H1 (cell line): ENCODE data around the gene CRX. TPM values are rescaled to one million over a fixed set of nuclear protein-coding genes. Genes with fewer than 3 reads are reported as not detected.

ENCODE experiments used
- CTCF ChIA-PET: fragments of 300-600 bp; sonication (Branson Sonifier 250); formaldehyde crosslinking; loops from one replicate; lab custom pipeline; 2021; ENCODE audit not compliant: partially characterized antibody; lab: Charles Lee
- POLR2A ChIA-PET: fragments of 300-600 bp; sonication (Branson Sonifier 250); formaldehyde crosslinking; loops from one replicate; lab custom pipeline; 2021; ENCODE audit warnings: inconsistent platforms; ENCODE audit not compliant: partially characterized antibody; lab: Charles Lee
- DNase-seq, 2 experiments: peaks; one replicate each; pipeline versions ENCODE4 v3.0.0 to v3.0.0-alpha.2; 2010 to 2022; ENCODE audit warnings: low spot score in 2 of 2, low read depth in 1 of 2, mixed read lengths in 1 of 2
- FAIRE-seq: peaks from 2 replicates; lab custom pipeline; 2011; peaks lifted over from hg19 to GRCh38; lab: Jason Lieb, UNC
- H2AFZ ChIP-seq: 2 replicates; pipeline ENCODE4 v1.8.1; 2012; ENCODE audit warnings: low read length, inconsistent platforms
- H2AK5ac ChIP-seq: 2 replicates; pipeline ENCODE4 v1.6.1; 2013; ENCODE audit warnings: low read depth, low read length
- H2BK120ac ChIP-seq: replicated peaks from 2 replicates; pipeline ENCODE3; 2013; ENCODE audit warnings: low read depth, low read length, inconsistent platforms
- H2BK12ac ChIP-seq: 2 replicates; pipeline ENCODE4 v1.6.1; 2013; ENCODE audit warnings: low read depth, low read length
- H2BK15ac ChIP-seq: 2 replicates; pipeline ENCODE4 v1.6.1; 2013; ENCODE audit warnings: low read length
- H2BK20ac ChIP-seq: 2 replicates; pipeline ENCODE4 v1.6.1; 2013; ENCODE audit warnings: low read length
- H2BK5ac ChIP-seq: 2 replicates; pipeline ENCODE4 v1.6.1; 2013; ENCODE audit warnings: low read depth, low read length
- H3K14ac ChIP-seq: 2 replicates; pipeline ENCODE4 v1.6.1; 2013; ENCODE audit warnings: inconsistent platforms; ENCODE audit not compliant: insufficient read length
- H3K18ac ChIP-seq: 2 replicates; pipeline ENCODE4 v1.6.1; 2013; ENCODE audit warnings: low read length; ENCODE audit errors: extremely low read depth
- H3K23ac ChIP-seq: 2 replicates; pipeline ENCODE4 v1.6.1; 2013; ENCODE audit warnings: inconsistent platforms; ENCODE audit not compliant: insufficient read length
- H3K23me2 ChIP-seq: 2 replicates; pipeline ENCODE4 v1.6.1; 2013; ENCODE audit warnings: low read depth, low read length
- H3K27ac ChIP-seq: 2 replicates; pipeline ENCODE4 v1.6.1; 2011; ENCODE audit warnings: low read depth, low read length, inconsistent platforms
- H3K27me3 ChIP-seq, 4 experiments: replicated peaks in 1 of 4; 1 replicate in 1 of 4; 2 replicates in 3 of 4; pipeline versions ENCODE4 v1.6.1 to v1.8.1; 2011 to 2013; ENCODE audit warnings: low read length in 3 of 4, mild to moderate bottlenecking in 3 of 4, inconsistent platforms in 2 of 4, mixed read lengths in 2 of 4, moderate library complexity in 1 of 4; ENCODE audit not compliant: control insufficient read depth in 3 of 4, insufficient read depth in 3 of 4; ENCODE audit errors: extremely low read depth in 1 of 4
- H3K36me3 ChIP-seq, 4 experiments: 2 replicates each; pipeline versions ENCODE4 v1.6.1 to v1.8.1; 2011 to 2013; ENCODE audit warnings: mild to moderate bottlenecking in 4 of 4, low read length in 3 of 4, moderate library complexity in 2 of 4, control low read depth in 1 of 4, inconsistent platforms in 1 of 4; ENCODE audit not compliant: insufficient read depth in 4 of 4, control insufficient read depth in 2 of 4
- H3K4ac ChIP-seq: replicated peaks from 2 replicates; pipeline ENCODE3; 2013; ENCODE audit warnings: low read length, low read depth, mixed read lengths, inconsistent platforms; ENCODE audit not compliant: insufficient read length
- H3K4me1 ChIP-seq, 4 experiments: replicated peaks in 1 of 4; 1 replicate in 1 of 4; 2 replicates in 3 of 4; pipeline versions ENCODE4 v1.6.1 to v1.8.1; 2011 to 2013; ENCODE audit warnings: low read length in 3 of 4, inconsistent platforms in 2 of 4, mixed read lengths in 1 of 4; ENCODE audit not compliant: insufficient read depth in 4 of 4, control insufficient read depth in 3 of 4
- H3K4me2 ChIP-seq, 2 experiments: 2 replicates each; pipeline versions ENCODE4 v1.6.1 to v1.8.1; 2011 to 2013; ENCODE audit warnings: low read depth in 2 of 2, low read length in 2 of 2, control low read depth in 1 of 2, inconsistent platforms in 1 of 2, mild to moderate bottlenecking in 1 of 2; ENCODE audit not compliant: insufficient read depth in 1 of 2
- H3K4me3 ChIP-seq, 4 experiments: fragments of 200-600, 300-600 bp in 1 of 4; sonication (generic), shearing (Covaris generic), sonication (Bioruptor Twin) in 1 of 4; 2 replicates each; pipeline versions ENCODE4 v1.5.1 to v1.8.1; 2011 to 2016; ENCODE audit warnings: low read length in 4 of 4, low read depth in 3 of 4, control low read depth in 2 of 4, inconsistent platforms in 2 of 4, mild to moderate bottlenecking in 2 of 4, mixed read lengths in 1 of 4, moderate library complexity in 1 of 4; ENCODE audit not compliant: insufficient read depth in 2 of 4; ENCODE audit errors: extremely low read depth in 1 of 4
- H3K56ac ChIP-seq: replicated peaks from 2 replicates; pipeline ENCODE3; 2013; ENCODE audit warnings: low read depth, mild to moderate bottlenecking, mixed read lengths, low read length, inconsistent platforms; ENCODE audit not compliant: insufficient read length
- H3K79me1 ChIP-seq: 2 replicates; pipeline ENCODE4 v1.6.1; 2013; ENCODE audit warnings: low read depth, low read length, control low read depth
- H3K79me2 ChIP-seq, 2 experiments: 2 replicates each; pipeline versions ENCODE4 v1.6.1 to v1.8.1; 2012 to 2013; ENCODE audit warnings: low read length in 2 of 2, mild to moderate bottlenecking in 2 of 2, inconsistent platforms in 1 of 2; ENCODE audit not compliant: insufficient read depth in 2 of 2, control insufficient read depth in 1 of 2
- H3K9ac ChIP-seq, 4 experiments: replicated peaks in 1 of 4; 1 replicate in 1 of 4; 2 replicates in 3 of 4; pipeline versions ENCODE4 v1.6.1 to v1.8.1; 2011 to 2013; ENCODE audit warnings: low read depth in 3 of 4, low read length in 3 of 4, control low read depth in 2 of 4, mild to moderate bottlenecking in 2 of 4, moderate library complexity in 2 of 4, inconsistent platforms in 1 of 4; ENCODE audit errors: extremely low read depth in 1 of 4
- H3K9me3 ChIP-seq, 2 experiments: 2 replicates each; pipeline versions ENCODE4 v1.6.1 to v1.8.1; 2012 to 2013; ENCODE audit warnings: mild to moderate bottlenecking in 2 of 2, moderate library complexity in 2 of 2, control low read depth in 1 of 2, inconsistent platforms in 1 of 2, low read depth in 1 of 2, low read length in 1 of 2, mixed read lengths in 1 of 2; ENCODE audit not compliant: insufficient read depth in 2 of 2
- H4K20me1 ChIP-seq, 2 experiments: replicated peaks in 1 of 2; 2 replicates each; pipeline versions ENCODE3 to v1.8.1; 2011 to 2013; ENCODE audit warnings: inconsistent platforms in 2 of 2, low read length in 2 of 2, mild to moderate bottlenecking in 1 of 2; ENCODE audit not compliant: insufficient read depth in 2 of 2, control insufficient read depth in 1 of 2
- H4K5ac ChIP-seq: 2 replicates; pipeline ENCODE4 v1.6.1; 2013; ENCODE audit warnings: low read length, low read depth, mixed read lengths, inconsistent platforms; ENCODE audit not compliant: insufficient read length
- H4K8ac ChIP-seq: 2 replicates; pipeline ENCODE4 v1.8.0; 2013; ENCODE audit warnings: mild to moderate bottlenecking, moderate library complexity, low read length, inconsistent platforms; ENCODE audit not compliant: insufficient read depth; ENCODE audit errors: extremely low read depth
- H4K91ac ChIP-seq: replicated peaks from 2 replicates; pipeline ENCODE3; 2013; ENCODE audit warnings: low read length, mixed read lengths, inconsistent platforms; ENCODE audit not compliant: insufficient read length
- GABPA ChIP-seq: IDR thresholded peaks from 2 replicates; pipeline ENCODE4 v1.6.1; 2011; ENCODE audit warnings: mild to moderate bottlenecking, low read length, moderate library complexity, borderline replicate concordance; ENCODE audit not compliant: insufficient read depth
- HDAC2 ChIP-seq, 2 experiments: fragments of 300-600 bp in 1 of 2; sonication (generic) in 1 of 2; IDR thresholded peaks; 2 replicates each; pipeline ENCODE4 v1.6.1; 2011 to 2012; ENCODE audit warnings: low read depth in 2 of 2, low read length in 2 of 2, mild to moderate bottlenecking in 2 of 2, moderate library complexity in 2 of 2, borderline replicate concordance in 1 of 2, inconsistent platforms in 1 of 2
- KDM1A ChIP-seq: fragments of 200-600, 300-600 bp; sonication (generic); IDR thresholded peaks from 2 replicates; pipeline ENCODE4 v1.7.1; 2016; ENCODE audit warnings: mild to moderate bottlenecking, low read length, borderline replicate concordance
- NRF1 ChIP-seq: IDR thresholded peaks from 2 replicates; pipeline ENCODE4 v1.6.1; 2011; ENCODE audit warnings: mild to moderate bottlenecking, low read depth, low read length, improper control_type of control experiment
- POLR2A ChIP-seq, 2 experiments: IDR thresholded peaks; 1 replicate in 1 of 2; 2 replicates in 1 of 2; pipeline ENCODE4 v1.6.1; 2011; ENCODE audit warnings: low read depth in 2 of 2, low read length in 2 of 2, mild to moderate bottlenecking in 2 of 2; ENCODE audit errors: control extremely low read depth in 1 of 2
- RXRA ChIP-seq: IDR thresholded peaks from 2 replicates; pipeline ENCODE4 v1.6.1; 2011; ENCODE audit warnings: low read depth, mild to moderate bottlenecking, low read length, moderate library complexity; ENCODE audit not compliant: insufficient read depth
- SIRT6 ChIP-seq: IDR thresholded peaks from one replicate; pipeline ENCODE4 v1.7.1; 2012; ENCODE audit warnings: low read length, inconsistent platforms
- SIX5 ChIP-seq: IDR thresholded peaks from 2 replicates; pipeline ENCODE4 v1.6.1; 2011; ENCODE audit warnings: mild to moderate bottlenecking, low read depth, low read length
- WGBS, 2 experiments: shearing (Covaris generic) in 1 of 2; methylation state at CpG; one replicate each; pipeline versions ENCODE4 v1.1.6 to v1.1.7; 2013 to 2015; ENCODE audit warnings: low lambda C conversion rate in 2 of 2, mixed read lengths in 2 of 2, inconsistent platforms in 1 of 2, low coverage in 1 of 2, missing lambda C conversion rate in 1 of 2; ENCODE audit not compliant: insufficient replicate concordance in 2 of 2, insufficient coverage in 1 of 2, insufficient read length in 1 of 2; ENCODE audit errors: extremely low coverage in 1 of 2, missing lambda C conversion rate in 1 of 2; 5-methylcytosine and 5-hydroxymethylcytosine counted together
- polyA plus RNA-seq, 7 experiments: library from polyadenylated mRNA; depleted of rRNA in 3 of 7; stranded (reverse) in 5 of 7; unstranded in 2 of 7; fragments of >200 nt in 5 of 7; fragments of 200-250 nt in 2 of 7; gene quantifications; 1 replicate in 5 of 7; 2 replicates in 1 of 7; 4 replicates in 1 of 7; pipeline versions ENCODE4 v1.2.1 to v1.2.3, GENCODE V29; 2011 to 2013; ENCODE audit warnings: missing spikeins in 2 of 7, mixed read lengths in 2 of 7
- total RNA-seq: library from RNA; stranded (reverse); fragmentation: NEBNext Ultra II Directional; extraction: Animal tissue kit (Norgen Biotek cat#: 25700); gene quantifications from 2 replicates; pipeline ENCODE4 v1.2.1, GENCODE V29; 2021

Gene CRX
- total and polyA plus RNA-seq, 2 of the 8 experiments (the other 6 are each of a cell fraction or from before 2014, with no cell fraction given) = 0.08 TPM; not detected in 1

- Histone ChIP-seq H3K23ac (no peak overlapping the region), H3K27ac (no peak overlapping the region), H3K4me1 (no peaks in the 10 kb centered on the region; a peak in 2 of 7 replicates), H3K79me1 (no peaks in the 10 kb centered on the region), H3K4ac (no peak overlapping the region), H3K27me3 (no peaks in the 10 kb centered on the region), H4K20me1 (no peaks in the 10 kb centered on the region), H2BK5ac (no peak overlapping the region), H4K8ac (no peak overlapping the region), H3K23me2 (no peaks in the 10 kb centered on the region), H4K5ac (no peak overlapping the region), H3K18ac (no peak overlapping the region), H3K56ac (no peak overlapping the region), H3K4me2 (no peak overlapping the region), H3K14ac (no peak overlapping the region), H2BK120ac (no peak overlapping the region), H3K4me3 (no peak overlapping the region), H2BK15ac (no peak overlapping the region), H2BK12ac (no peak overlapping the region), H3K79me2 (no peaks in the 10 kb centered on the region), H3K36me3 (no peaks in the 10 kb centered on the region), H2AFZ (no peak overlapping the region), H2AK5ac (no peak overlapping the region), H4K91ac (no peak overlapping the region), H3K9me3 (no peaks in the 10 kb centered on the region), H3K9ac (no peak overlapping the region), H2BK20ac (no peak overlapping the region)
- TF ChIP-seq KDM1A (peak; percentile 83; the same call in 1 of the 2 replicates), SIX5 (no peak), RXRA (no peak), NRF1 (no peak), HDAC2 (IDR thresholded peaks at IDR 0.05; ENCODE audit: borderline replicate concordance in 1 of 2, low read depth in 2 of 2, low read length in 2 of 2) (peak in 1 of 2 experiments; percentile 63; a peak in 1 of 4 replicates), GABPA (no peak), POLR2A (IDR thresholded peaks at IDR 0.05; ENCODE audit: control extremely low read depth in 1 of 2, low read depth in 2 of 2, low read length in 2 of 2) (no peak), SIRT6 (no peak)
- no peak for FAIRE-seq
- ChIA-PET CTCF (interaction anchor here (1.0 to 7.7 kb wide), 8 partner anchors 14 to 84 kb away, joined by 3 to 150 read pairs (median 4); partner anchors contain the start of gene EHD2), POLR2A (interaction anchor here (1.2 kb wide), 1 partner anchor 9 kb away, joined by 3 read pairs; no protein-coding TSS in a partner anchor)
- no peak for DNase-seq
- WGBS, 2 experiments = 88% methylated on average over 1 of the region's 1 CpG; no CpG with 5 or more reads in 1 of the 2 experiments
Observed at GRCh38 chr19:47792616-47793015, 29.1 kb upstream of the CRX start.
